Adrenal gland (tissue), 12 donors: ENCODE results near the gene C21orf58. TPM values are rescaled to one million over a fixed set of nuclear protein-coding genes. Genes with fewer than 3 reads are reported as not detected.

ENCODE experiments used
- DNase-seq, 7 donors: peaks; one replicate each; pipeline ENCODE4 v3.0.0-alpha.2; 2019 to 2020
- H3K27ac ChIP-seq, 5 donors: fragments of 200-600 bp; sonication (generic) in 4 of 5; 1 replicate in 3 of 5; 2 replicates in 2 of 5; pipeline versions ENCODE4 v1.5.1 to v1.8.0; 2016 to 2020; ENCODE audit warnings: mild to moderate bottlenecking in 1 of 5
- H3K27me3 ChIP-seq: fragments of 200-600 bp; 2 replicates; pipeline ENCODE4 v1.8.0; 2021
- H3K36me3 ChIP-seq, 2 donors: fragments of 200-600 bp; replicated peaks in 1 of 2; 1 replicate in 1 of 2; 2 replicates in 1 of 2; pipeline versions ENCODE4 v1.5.1 to v1.8.0; 2018 to 2022
- H3K4me1 ChIP-seq, 2 donors: fragments of 200-600 bp; replicated peaks in 1 of 2; 1 replicate in 1 of 2; 2 replicates in 1 of 2; pipeline versions ENCODE4 v1.5.1 to v1.8.0; 2018 to 2021
- H3K4me3 ChIP-seq, 4 donors: fragments of 200-600 bp; sonication (generic) in 3 of 4; one replicate each; pipeline ENCODE4 v1.5.1; 2016 to 2018
- H3K9me3 ChIP-seq, 3 donors: fragments of 200-600 bp; sonication (generic) in 1 of 3; replicated peaks in 1 of 3; 1 replicate in 2 of 3; 2 replicates in 1 of 3; pipeline versions ENCODE4 v1.5.1 to v1.8.0; 2016 to 2021
- POLR2A ChIP-seq, 2 donors: fragments of 450-650 bp; IDR thresholded peaks; one replicate each; pipeline ENCODE4 v1.6.1; 2017; ENCODE audit warnings: antibody characterized with exemption in 2 of 2, mild to moderate bottlenecking in 2 of 2, moderate library complexity in 1 of 2
- WGBS, 4 donors: extraction: QIAGEN DNeasy Blood & Tissue Kit in 2 of 4; methylation state at CpG; one replicate each; pipeline versions ENCODE4 v1.1.5 to v1.1.7; 2013 to 2017; 5-methylcytosine and 5-hydroxymethylcytosine counted together
- intact Hi-C, 2 donors: fragments of 100-400 bp; cut with DNase I; formaldehyde crosslinking; loops; one replicate each; pipeline versions ENCODE4 v1.14.1 to v1.15.0; 2022 to 2023
- polyA plus RNA-seq, 3 donors: library from polyadenylated mRNA; stranded (reverse); fragments of 200-250 nt in 2 of 3; fragments of 350-450 nt in 1 of 3; fragmentation: Illumina TruSeq in 1 of 3; extraction: RNeasy Lipid Tissue Mini Kit (QIAGEN cat#74804) in 1 of 3; gene quantifications; one replicate each; pipeline ENCODE4 v1.2.3, GENCODE V29; 2013 to 2014
- total RNA-seq, 9 donors: library from RNA; depleted of rRNA in 4 of 9; stranded (reverse); fragments of >200 nt in 4 of 9; fragments of 120-200 nt in 1 of 9; fragmentation: NEBNext Ultra II Directional in 1 of 9; extraction: Animal tissue kit (Norgen Biotek cat#: 25700) in 1 of 9; gene quantifications; one replicate each; pipeline versions ENCODE4 v1.1.0 to v1.2.4, GENCODE V29; 2013 to 2023
- TF ChIP-seq, protein P1 (sequence below), 6 experiments: fragments of 450-650 bp in 4 of 6; fragments of 200-600 bp in 2 of 6; sonication (generic) in 1 of 6; IDR thresholded peaks; 1 replicate in 5 of 6; 2 replicates in 1 of 6; pipeline versions ENCODE4 v1.5.1 to v1.8.0; 2016 to 2021; ENCODE audit warnings: antibody characterized with exemption in 6 of 6, mild to moderate bottlenecking in 2 of 6, moderate library complexity in 1 of 6
- donor health status: healthy with polysubstance abuse.
- donor health status: Bipolar disorder and iron deficiency.
- donor health status: DM: yes; HTN: yes; CAD: no.
- donor health status: DM: no; HTN: no; CAD: no.
- donor health status: DM: no; HTN: no; CAD: no.
- donor health status: DM: yes; HTN: yes; CAD: no.

The C21orf58 gene
- total and polyA plus RNA-seq, 12 donors, result 0.46 to 15.0 (median 2.3) TPM

DNA sequence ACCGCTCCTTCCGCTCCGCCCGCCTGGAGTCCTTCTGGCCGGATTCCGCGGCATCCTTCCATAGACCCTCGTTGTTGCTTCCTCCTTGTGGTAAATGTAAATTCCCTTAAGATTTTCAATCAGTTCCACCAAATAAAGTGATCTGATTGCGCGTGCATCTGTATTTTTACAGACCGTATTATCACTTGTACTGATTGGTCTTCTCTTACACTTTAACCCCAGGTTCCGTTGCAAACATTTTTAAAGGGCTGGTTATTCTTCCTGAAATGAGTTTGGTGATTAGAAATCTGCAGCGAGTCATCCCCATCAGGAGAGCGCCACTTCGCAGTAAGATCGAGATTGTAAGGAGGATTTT lies 37.0 kb downstream of the C21orf58 start:
- TF ChIP-seq, protein P1, sequence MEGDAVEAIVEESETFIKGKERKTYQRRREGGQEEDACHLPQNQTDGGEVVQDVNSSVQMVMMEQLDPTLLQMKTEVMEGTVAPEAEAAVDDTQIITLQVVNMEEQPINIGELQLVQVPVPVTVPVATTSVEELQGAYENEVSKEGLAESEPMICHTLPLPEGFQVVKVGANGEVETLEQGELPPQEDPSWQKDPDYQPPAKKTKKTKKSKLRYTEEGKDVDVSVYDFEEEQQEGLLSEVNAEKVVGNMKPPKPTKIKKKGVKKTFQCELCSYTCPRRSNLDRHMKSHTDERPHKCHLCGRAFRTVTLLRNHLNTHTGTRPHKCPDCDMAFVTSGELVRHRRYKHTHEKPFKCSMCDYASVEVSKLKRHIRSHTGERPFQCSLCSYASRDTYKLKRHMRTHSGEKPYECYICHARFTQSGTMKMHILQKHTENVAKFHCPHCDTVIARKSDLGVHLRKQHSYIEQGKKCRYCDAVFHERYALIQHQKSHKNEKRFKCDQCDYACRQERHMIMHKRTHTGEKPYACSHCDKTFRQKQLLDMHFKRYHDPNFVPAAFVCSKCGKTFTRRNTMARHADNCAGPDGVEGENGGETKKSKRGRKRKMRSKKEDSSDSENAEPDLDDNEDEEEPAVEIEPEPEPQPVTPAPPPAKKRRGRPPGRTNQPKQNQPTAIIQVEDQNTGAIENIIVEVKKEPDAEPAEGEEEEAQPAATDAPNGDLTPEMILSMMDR (IDR thresholded peaks at IDR 0.05), result no peak
- no peak for TF ChIP-seq POLR2A (IDR thresholded peaks at IDR 0.05)
- intact Hi-C loops, result no loop called here
- Histone ChIP-seq H3K27me3 (no peaks in the 10 kb centered on the region), H3K4me3 (peak overlapping the region; percentile 53 to 93 (median 72)), H3K4me1 (peaks cover 18 to 46% of the 10 kb centered on the region in 2 donors), H3K9me3 (no peaks in the 10 kb centered on the region), H3K36me3 (peaks cover 0 to 28% of the 10 kb centered on the region in 2 donors), H3K27ac (peak overlapping the region; percentile 81 to 96 (median 94))
- DNase-seq, result no peak
- 0 to 1% (median 0%) methylated on average over 12 to 16 of the region's 16 CpGs for WGBS, 4 donors

DNA sequence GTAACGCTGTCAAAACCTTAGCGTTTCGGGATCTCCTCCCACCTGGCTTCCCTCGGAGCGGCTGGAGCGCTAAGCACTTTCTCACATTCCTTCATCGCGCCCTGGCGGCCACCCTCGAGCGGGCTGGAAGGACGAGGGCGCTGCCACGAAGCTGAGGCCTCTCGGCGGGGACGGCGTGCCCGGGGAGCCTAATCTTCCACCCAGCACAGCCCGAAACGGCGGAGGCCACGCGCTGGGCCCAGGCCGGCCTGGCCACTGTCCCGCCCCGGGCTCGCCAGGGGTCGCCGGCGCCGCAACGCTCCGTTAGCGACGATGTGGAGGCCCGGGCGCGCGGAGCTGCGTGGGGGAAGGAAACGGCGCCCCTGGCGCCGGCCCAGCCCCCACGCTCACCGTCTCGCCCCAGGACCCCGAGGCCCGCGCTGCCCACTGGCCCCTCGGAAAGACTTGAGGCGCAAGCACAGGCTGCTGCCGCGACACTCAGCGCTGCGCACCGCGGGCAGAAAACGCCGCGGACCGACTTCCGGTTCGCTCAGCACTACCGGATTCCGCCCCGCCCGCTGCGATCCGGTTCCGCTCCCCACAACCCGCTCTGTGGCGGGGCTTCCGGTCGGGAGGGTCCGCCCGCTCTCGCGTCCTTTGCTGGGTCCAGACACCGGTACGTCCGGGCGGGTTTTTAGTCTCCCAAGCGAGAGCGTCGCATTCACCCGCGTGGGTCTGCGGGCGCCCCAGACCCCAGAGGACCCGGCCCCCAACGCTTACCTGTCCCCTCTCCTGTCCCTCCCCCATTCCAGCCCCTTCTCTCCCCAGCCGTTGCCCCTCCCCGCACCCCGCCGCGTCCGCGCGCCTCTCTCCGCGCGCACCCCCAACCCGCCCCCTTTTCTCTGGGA lies 37.7 kb downstream of the C21orf58 start, which contains the start of gene YBEY:
Gene YBEY (plus strand): TSS at position 582 of the 887 bp plus-strand sequence. CDS start 572 bp downstream, outside the sequence.
- DNase-seq, result peak; percentile 88 to 92 (median 91)
- TF ChIP-seq, protein P1 (IDR thresholded peaks at IDR 0.05), result peak in 4 of 6 experiments; percentile 33 to 51 (median 42)
- TF ChIP-seq POLR2A (IDR thresholded peaks at IDR 0.05), result peak; percentile 28 to 63
- Histone ChIP-seq H3K9me3 (no peaks in the 10 kb centered on the region), H3K36me3 (peaks cover 0 to 31% of the 10 kb centered on the region in 2 donors), H3K27me3 (no peaks in the 10 kb centered on the region), H3K4me1 (peaks cover 18 to 51% of the 10 kb centered on the region in 2 donors), H3K27ac (peak within 1 kb of the TSS; percentile 81 to 96 (median 94)), H3K4me3 (peak within 1 kb of the TSS; percentile 53 to 93 (median 80))
- 0% methylated on average over 21 to 105 of the region's 105 CpGs for WGBS, 4 donors
- intact Hi-C loops, result no loop called here

- Histone ChIP-seq H3K9me3 (no peaks in the 10 kb centered on the region), H3K4me3 (peak within 1 kb of the TSS; percentile 53 to 93 (median 80)), H3K36me3 (peaks cover 0 to 38% of the 10 kb centered on the region in 2 donors), H3K4me1 (peaks cover 18 to 51% of the 10 kb centered on the region in 2 donors), H3K27me3 (no peaks in the 10 kb centered on the region), H3K27ac (peak within 1 kb of the TSS; percentile 81 to 96 (median 94))
- intact Hi-C loops, result no loop called here
- WGBS, 4 donors, result 24 to 33% (median 28%) methylated on average over 6 of the region's 6 CpGs
- no peak for TF ChIP-seq POLR2A (IDR thresholded peaks at IDR 0.05)
- TF ChIP-seq, protein P1 (IDR thresholded peaks at IDR 0.05), result no peak
- no peak for DNase-seq
Measured at GRCh38 chr21:46285206-46285661, 38.4 kb downstream of the C21orf58 start, which contains the start of gene MCM3AP. Gene MCM3AP, minus strand, starts transcription at chr21:46285611. Its CDS starts 325 bp downstream, at chr21:46285286.

- Histone ChIP-seq H3K27ac (peak overlapping the region in 1 of 5 donors; percentile 96), H3K36me3 (peaks cover 0 to 44% of the 10 kb centered on the region in 2 donors), H3K4me3 (peak overlapping the region in 1 of 4 donors; percentile 83), H3K9me3 (no peaks in the 10 kb centered on the region), H3K27me3 (no peaks in the 10 kb centered on the region), H3K4me1 (peaks cover 18 to 51% of the 10 kb centered on the region in 2 donors)
- no peak for TF ChIP-seq POLR2A (IDR thresholded peaks at IDR 0.05)
- TF ChIP-seq, protein P1 (IDR thresholded peaks at IDR 0.05), result no peak
- intact Hi-C loops, result no loop called here
- WGBS, 4 donors, result 81 to 100% (median 90%) methylated on average over 1 of the region's 1 CpG
- no peak for DNase-seq
Measured at GRCh38 chr21:46284733-46285132, 38.9 kb downstream of the C21orf58 start.
